NCI-H2227 (cell line): ENCODE measurements around the gene ELP4.
A peak's percentile ranks its signal among the peaks of the same experiment; 100 is the strongest.

Source experiments
- DNase-seq: peaks from one replicate; lab custom pipeline; 2025; ENCODE audit not compliant: unreplicated experiment; lab: John Stamatoyannopoulos, UW

ELP4 gene

GRCh38 chr11:31808721-31809540 is 299.4 kb downstream of the ELP4 start:
- no peak for DNase-seq

GRCh38 chr11:31809541-31809856 is 299.9 kb downstream of the ELP4 start:
- DNase-seq = no peak

GRCh38 chr11:31809857-31810778 is 300.6 kb downstream of the ELP4 start:
- peak; percentile 56 for DNase-seq

GRCh38 chr11:31810779-31811647 is 301.4 kb downstream of the ELP4 start, which contains the start of gene PAX6:
Gene PAX6 (minus strand): TSS chr11:31811322. CDS start chr11:31806411, 4,911 bp downstream.
- peak; percentile 88 for DNase-seq

- peak; percentile 39 for DNase-seq
Observed at GRCh38 chr11:31812383-31813381, 303.1 kb downstream of the ELP4 start.

- no peak for DNase-seq
Observed at GRCh38 chr11:31813391-31814175, 304.0 kb downstream of the ELP4 start.

GRCh38 chr11:31814176-31814868 is 304.8 kb downstream of the ELP4 start:
- DNase-seq = no peak

- DNase-seq = no peak
Observed at GRCh38 chr11:31815711-31816467, 306.3 kb downstream of the ELP4 start.

GRCh38 chr11:31816468-31817053 is 307.0 kb downstream of the ELP4 start:
- DNase-seq = peak; percentile 22

GRCh38 chr11:31817054-31817620 is 307.6 kb downstream of the ELP4 start:
- peak; percentile 37 for DNase-seq

GRCh38 chr11:31817621-31818424 is 308.3 kb downstream of the ELP4 start:
- DNase-seq = no peak

- no peak for DNase-seq
Observed at GRCh38 chr11:31818425-31818755, 308.8 kb downstream of the ELP4 start.

GRCh38 chr11:31818874-31819331 is 309.3 kb downstream of the ELP4 start:
- DNase-seq = no peak

- no peak for DNase-seq
Observed at GRCh38 chr11:31819621-31820437, 310.3 kb downstream of the ELP4 start.

- peak; percentile 46 for DNase-seq
Observed at GRCh38 chr11:31820438-31820818, 310.9 kb downstream of the ELP4 start.
